Measurements from ENCODE around the gene GLB1L. TPM values are rescaled to one million over a fixed set of nuclear protein-coding genes. Genes with fewer than 3 reads are reported as not detected.

The GLB1L gene
- total RNA-seq, 2 donors from 2014 or later: 9.1 to 13.7 TPM

GRCh38 chr2:219213026-219213415 lies 32.2 kb downstream of the GLB1L start:
- Histone ChIP-seq H3K27ac (no peak overlapping the region), H3K9me3 (no peaks in the 10 kb centered on the region), H3K4me3 (no peak overlapping the region), H3K36me3 (peaks cover 25% of the 10 kb centered on the region), H3K4me1 (ENCODE audit: control insufficient read depth in 1 of 2, low read depth in 2 of 2) (peaks cover 11 to 31% of the 10 kb centered on the region in 2 donors), H3K27me3 (replicated peaks; ENCODE audit: insufficient read depth) (no peaks in the 10 kb centered on the region)
- no peak for TF ChIP-seq CTCF (IDR thresholded peaks at IDR 0.05)
- no peak for DNase-seq (ENCODE audit: low spot score)
- ATAC-seq (ENCODE audit: insufficient number of reproducible peaks, low FRiP score, low read depth): no peak

- TF ChIP-seq CTCF (IDR thresholded peaks at IDR 0.05): no peak
- peaks cover 25% of the 10 kb centered on the region for H3K36me3 ChIP-seq
- no peak for DNase-seq (ENCODE audit: low spot score)
These were observed 34.3 kb downstream of the GLB1L start for GRCh38 chr2:219210886-219211362.

GRCh38 chr2:219210196-219210885 lies 34.9 kb downstream of the GLB1L start:
- TF ChIP-seq CTCF (IDR thresholded peaks at IDR 0.05): no peak
- ATAC-seq (ENCODE audit: insufficient number of reproducible peaks, low FRiP score, low read depth): no peak
- Histone ChIP-seq H3K4me1 (ENCODE audit: control insufficient read depth in 1 of 2, low read depth in 2 of 2) (peaks cover 15 to 25% of the 10 kb centered on the region in 2 donors), H3K36me3 (peaks cover 25% of the 10 kb centered on the region), H3K27me3 (replicated peaks; ENCODE audit: insufficient read depth) (no peaks in the 10 kb centered on the region), H3K27ac (no peak overlapping the region), H3K4me3 (no peak overlapping the region), H3K9me3 (no peaks in the 10 kb centered on the region)
- DNase-seq (ENCODE audit: low spot score): no peak

More at GRCh38 chr2:219210886-219211362, 34.3 kb downstream of the GLB1L start:
- no peak for ATAC-seq (ENCODE audit: insufficient number of reproducible peaks, low FRiP score, low read depth)
- H3K4me1 ChIP-seq (ENCODE audit: control insufficient read depth in 1 of 2, low read depth in 2 of 2): peaks cover 13 to 22% of the 10 kb centered on the region in 2 donors
- H3K4me3 ChIP-seq: no peak overlapping the region
- H3K27ac ChIP-seq: no peak overlapping the region
- no peaks in the 10 kb centered on the region for H3K9me3 ChIP-seq
- no peaks in the 10 kb centered on the region for H3K27me3 ChIP-seq (replicated peaks; ENCODE audit: insufficient read depth)

- ATAC-seq (ENCODE audit: insufficient number of reproducible peaks, low FRiP score, low read depth) (no peak), DNase-seq (ENCODE audit: low spot score) (no peak)
- peaks cover 21% of the 10 kb centered on the region for H3K36me3 ChIP-seq
- peaks cover 15 to 25% of the 10 kb centered on the region in 2 donors for H3K4me1 ChIP-seq (ENCODE audit: control insufficient read depth in 1 of 2, low read depth in 2 of 2)
- no peak overlapping the region for H3K27ac ChIP-seq
- H3K27me3 ChIP-seq (replicated peaks; ENCODE audit: insufficient read depth): no peaks in the 10 kb centered on the region
- no peak for TF ChIP-seq CTCF (IDR thresholded peaks at IDR 0.05)
- no peaks in the 10 kb centered on the region for H3K9me3 ChIP-seq
- no peak overlapping the region for H3K4me3 ChIP-seq
These were observed 35.7 kb downstream of the GLB1L start for GRCh38 chr2:219209236-219210195.

All from thoracic aorta (tissue), 2 donors.